Breast epithelium (tissue), 4 donors: ENCODE results near the gene PIH1D1. TPM values are rescaled to one million over a fixed set of nuclear protein-coding genes. Genes with fewer than 3 reads are reported as not detected.

Source experiments
- DNase-seq, 2 donors: peaks; one replicate each; pipeline ENCODE4 v3.0.0-alpha.2; 2019; ENCODE audit warnings: low spot score in 2 of 2
- H3K27ac ChIP-seq, 2 donors: fragments of 200-600 bp; sonication (generic) in 1 of 2; one replicate each; pipeline ENCODE4 v1.5.1; 2016 to 2019; ENCODE audit warnings: mild to moderate bottlenecking in 1 of 2
- H3K27me3 ChIP-seq, 2 donors: fragments of 200-600 bp; sonication (generic) in 1 of 2; one replicate each; pipeline versions ENCODE4 v1.5.1 to v1.6.0; 2017 to 2019; ENCODE audit warnings: control low read depth in 1 of 2, mild to moderate bottlenecking in 1 of 2
- H3K36me3 ChIP-seq: fragments of 200-600 bp; one replicate; pipeline ENCODE4 v1.5.1; 2019
- H3K4me1 ChIP-seq, 2 donors: fragments of 200-600 bp; sonication (generic); one replicate each; pipeline ENCODE4 v1.5.1; 2016 to 2019; ENCODE audit warnings: control low read depth in 1 of 2
- H3K4me3 ChIP-seq, 3 donors: fragments of 200-600 bp; sonication (generic); 1 replicate in 2 of 3; 2 replicates in 1 of 3; pipeline ENCODE4 v1.5.1; 2016 to 2019; ENCODE audit warnings: mild to moderate bottlenecking in 3 of 3, moderate library complexity in 2 of 3
- H3K9me3 ChIP-seq, 2 donors: fragments of 200-600 bp; sonication (generic) in 1 of 2; one replicate each; pipeline ENCODE4 v1.5.1; 2016 to 2019; ENCODE audit warnings: control low read depth in 1 of 2
- POLR2A ChIP-seq: fragments of 450-650 bp; IDR thresholded peaks from one replicate; pipeline ENCODE4 v1.6.1; 2016; ENCODE audit warnings: antibody characterized with exemption, mild to moderate bottlenecking, moderate library complexity
- POLR2AphosphoS5 ChIP-seq, 3 donors: sonication (generic); formaldehyde crosslinking; IDR thresholded peaks; one replicate each; pipeline ENCODE4 v1.6.1; 2017; ENCODE audit warnings: antibody characterized with exemption in 3 of 3
- intact Hi-C: fragments of 100-400 bp; cut with DNase I; formaldehyde crosslinking; loops from one replicate; pipeline ENCODE4 v1.15.1; 2023; ENCODE audit warnings: low total_unique reads
- total RNA-seq, 3 donors: library from RNA; depleted of rRNA; stranded (reverse); fragments of >200 nt; gene quantifications; one replicate each; pipeline ENCODE4 v1.1.0, GENCODE V29; 2016
- TF ChIP-seq, protein P1 (sequence below), 3 donors: fragments of 450-650 bp; IDR thresholded peaks; one replicate each; pipeline ENCODE4 v1.5.1; 2016 to 2017; ENCODE audit warnings: antibody characterized with exemption in 3 of 3, mild to moderate bottlenecking in 3 of 3, moderate library complexity in 3 of 3

The PIH1D1 gene
- total RNA-seq, 3 donors from 2014 or later: 94.4 to 121 (median 106) TPM

DNA sequence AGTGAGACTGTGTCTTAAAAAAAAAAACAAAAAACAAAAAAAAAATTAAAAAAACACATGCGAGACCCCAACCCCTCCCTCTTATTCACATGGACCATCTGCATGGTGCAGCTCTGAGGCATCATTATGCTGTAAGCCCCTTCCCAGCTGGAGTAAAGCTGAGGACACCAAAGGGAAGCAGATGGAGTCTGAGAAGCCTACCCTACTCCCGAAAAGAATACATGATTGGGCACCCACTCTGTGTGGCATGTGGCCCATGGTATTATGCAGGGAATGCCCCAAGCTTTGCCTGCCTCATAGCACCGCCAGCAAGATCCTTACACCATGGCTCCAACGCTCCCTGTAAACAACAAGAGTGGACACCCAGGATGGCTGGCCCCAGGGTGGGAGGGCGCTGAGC is 33.1 kb downstream of the PIH1D1 start:
- peaks cover 9 to 39% of the 10 kb centered on the region in 2 donors for H3K27me3 ChIP-seq
- H3K27ac ChIP-seq: no peak overlapping the region
- intact Hi-C loops: no loop called here
- DNase-seq: no peak
- peaks cover 0 to 8% of the 10 kb centered on the region in 2 donors for H3K4me1 ChIP-seq
- no peaks in the 10 kb centered on the region for H3K9me3 ChIP-seq
- H3K4me3 ChIP-seq: no peak overlapping the region
- no peak for TF ChIP-seq POLR2AphosphoS5 (IDR thresholded peaks at IDR 0.05)
- no peaks in the 10 kb centered on the region for H3K36me3 ChIP-seq

DNA sequence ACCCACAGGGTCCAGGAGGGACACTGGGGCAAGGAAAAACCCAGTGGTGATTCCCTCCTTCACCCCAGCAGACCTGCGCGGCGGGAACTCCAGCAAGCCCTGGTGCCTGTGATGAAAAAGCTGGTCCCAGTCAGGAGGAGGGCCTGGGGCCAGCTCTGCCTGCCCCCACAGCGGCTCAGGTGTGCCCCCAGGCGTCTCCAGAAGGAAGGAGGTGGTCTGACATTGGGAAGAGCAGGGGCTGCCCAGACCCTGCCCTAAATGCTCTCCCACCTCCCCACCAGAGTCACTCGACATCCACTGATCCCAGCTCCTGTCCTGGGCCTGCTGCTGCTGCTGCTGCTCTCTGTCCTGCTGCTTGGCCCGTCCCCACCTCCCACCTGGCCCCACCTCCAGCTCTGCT is 34.5 kb downstream of the PIH1D1 start:
- peaks cover under 1 to 25% of the 10 kb centered on the region in 2 donors for H3K27me3 ChIP-seq
- H3K9me3 ChIP-seq: no peaks in the 10 kb centered on the region
- DNase-seq: no peak
- H3K4me1 ChIP-seq: no peaks in the 10 kb centered on the region
- intact Hi-C loops: no loop called here
- H3K4me3 ChIP-seq: no peak overlapping the region
- TF ChIP-seq POLR2A: no peak
- no peak for TF ChIP-seq POLR2AphosphoS5 (IDR thresholded peaks at IDR 0.05)
- TF ChIP-seq, protein P1, sequence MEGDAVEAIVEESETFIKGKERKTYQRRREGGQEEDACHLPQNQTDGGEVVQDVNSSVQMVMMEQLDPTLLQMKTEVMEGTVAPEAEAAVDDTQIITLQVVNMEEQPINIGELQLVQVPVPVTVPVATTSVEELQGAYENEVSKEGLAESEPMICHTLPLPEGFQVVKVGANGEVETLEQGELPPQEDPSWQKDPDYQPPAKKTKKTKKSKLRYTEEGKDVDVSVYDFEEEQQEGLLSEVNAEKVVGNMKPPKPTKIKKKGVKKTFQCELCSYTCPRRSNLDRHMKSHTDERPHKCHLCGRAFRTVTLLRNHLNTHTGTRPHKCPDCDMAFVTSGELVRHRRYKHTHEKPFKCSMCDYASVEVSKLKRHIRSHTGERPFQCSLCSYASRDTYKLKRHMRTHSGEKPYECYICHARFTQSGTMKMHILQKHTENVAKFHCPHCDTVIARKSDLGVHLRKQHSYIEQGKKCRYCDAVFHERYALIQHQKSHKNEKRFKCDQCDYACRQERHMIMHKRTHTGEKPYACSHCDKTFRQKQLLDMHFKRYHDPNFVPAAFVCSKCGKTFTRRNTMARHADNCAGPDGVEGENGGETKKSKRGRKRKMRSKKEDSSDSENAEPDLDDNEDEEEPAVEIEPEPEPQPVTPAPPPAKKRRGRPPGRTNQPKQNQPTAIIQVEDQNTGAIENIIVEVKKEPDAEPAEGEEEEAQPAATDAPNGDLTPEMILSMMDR (IDR thresholded peaks at IDR 0.05): no peak
- H3K36me3 ChIP-seq: no peaks in the 10 kb centered on the region
- H3K27ac ChIP-seq: no peak overlapping the region

DNA sequence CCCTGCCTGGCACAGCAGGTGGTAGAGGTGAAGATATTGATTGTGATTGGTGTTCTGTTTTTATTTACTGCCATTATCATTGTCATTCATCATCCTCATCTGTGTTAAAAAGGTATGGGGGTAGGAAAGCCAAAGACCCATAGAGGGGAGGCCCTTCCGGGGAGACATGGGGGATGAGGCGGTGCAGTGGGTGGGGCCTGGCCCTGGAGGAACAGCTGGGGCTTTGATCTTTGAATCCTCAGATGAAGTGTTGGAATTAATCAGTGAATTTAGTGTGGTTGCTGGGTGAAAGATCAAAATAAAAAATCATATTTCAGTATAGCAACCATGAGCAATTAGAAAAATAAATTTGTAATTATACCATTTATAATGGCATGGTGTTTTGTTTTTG is 35.8 kb downstream of the PIH1D1 start:
- DNase-seq: no peak
- H3K9me3 ChIP-seq: no peaks in the 10 kb centered on the region
- H3K36me3 ChIP-seq: no peaks in the 10 kb centered on the region
- H3K27me3 ChIP-seq: peaks cover 0 to 14% of the 10 kb centered on the region in 2 donors
- no peak overlapping the region for H3K27ac ChIP-seq
- intact Hi-C loops: no loop called here
- H3K4me1 ChIP-seq: no peaks in the 10 kb centered on the region
- TF ChIP-seq POLR2AphosphoS5 (IDR thresholded peaks at IDR 0.05) (no peak), POLR2A (no peak)
- TF ChIP-seq, protein P1 (IDR thresholded peaks at IDR 0.05): no peak
- no peak overlapping the region for H3K4me3 ChIP-seq

DNA sequence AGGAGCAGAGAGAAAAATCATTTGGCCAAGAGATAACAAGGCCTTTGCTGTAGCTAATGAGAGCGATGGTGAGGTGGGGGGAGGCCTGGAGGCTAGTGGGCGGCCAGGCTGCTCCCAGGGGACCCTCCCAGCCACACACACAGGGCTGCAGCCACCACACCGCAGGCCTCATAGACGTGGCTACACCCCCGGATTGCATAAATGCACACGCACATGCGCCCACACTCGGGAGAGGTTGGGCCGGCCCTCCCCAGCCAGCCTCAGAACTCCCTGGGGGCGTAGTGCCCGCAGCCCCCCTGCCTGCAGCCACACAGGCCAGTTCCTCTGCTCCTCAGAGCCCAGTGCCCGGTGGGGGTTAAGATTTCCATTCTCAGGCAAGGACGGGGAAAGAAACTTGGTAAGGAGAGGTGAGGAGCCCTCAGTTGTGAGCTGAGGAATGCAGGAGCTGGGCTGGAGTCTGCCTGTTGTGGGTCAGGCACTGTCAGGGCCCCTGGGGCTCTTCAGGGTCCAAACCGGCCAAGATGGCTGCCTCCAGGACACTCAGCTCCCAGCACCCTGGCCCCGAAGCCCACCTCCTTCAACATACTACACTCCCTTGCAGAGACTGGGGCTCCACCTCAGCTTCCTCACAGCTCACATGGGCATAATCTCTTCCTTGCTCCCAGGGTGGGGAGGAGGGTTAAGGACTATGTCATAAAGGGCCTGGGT is 36.4 kb downstream of the PIH1D1 start:
- H3K27ac ChIP-seq: no peak overlapping the region
- no peaks in the 10 kb centered on the region for H3K36me3 ChIP-seq
- no peaks in the 10 kb centered on the region for H3K9me3 ChIP-seq
- H3K4me1 ChIP-seq: no peaks in the 10 kb centered on the region
- no peak for DNase-seq
- H3K27me3 ChIP-seq: peaks cover 0 to 14% of the 10 kb centered on the region in 2 donors
- TF ChIP-seq POLR2A: no peak
- H3K4me3 ChIP-seq: no peak overlapping the region
- intact Hi-C loops: no loop called here

DNA sequence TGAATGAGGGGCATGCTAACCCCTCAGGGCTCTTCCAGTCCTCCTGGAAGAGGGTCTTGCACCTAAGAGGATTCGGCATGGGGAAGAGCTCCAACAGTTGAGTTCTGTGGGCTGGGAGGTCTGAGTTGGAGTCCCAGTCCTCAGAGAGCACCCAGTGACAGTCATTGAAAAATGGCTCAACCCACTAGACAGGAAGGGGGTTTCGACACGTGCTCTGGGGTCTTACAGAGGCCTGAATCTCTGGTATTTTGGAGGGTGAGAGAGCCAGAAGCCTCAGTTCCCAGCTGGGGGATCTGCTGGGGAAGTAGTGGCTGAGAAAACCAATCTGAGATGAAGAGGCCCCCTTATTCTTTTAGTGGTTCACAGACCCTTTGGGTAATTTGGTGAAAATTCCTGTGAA is 37.4 kb downstream of the PIH1D1 start:
- TF ChIP-seq POLR2AphosphoS5 (IDR thresholded peaks at IDR 0.05) (no peak), POLR2A (no peak)
- TF ChIP-seq, protein P1 (IDR thresholded peaks at IDR 0.05): no peak
- H3K36me3 ChIP-seq: no peaks in the 10 kb centered on the region
- no peaks in the 10 kb centered on the region for H3K4me1 ChIP-seq
- no peak overlapping the region for H3K27ac ChIP-seq
- DNase-seq: no peak
- H3K4me3 ChIP-seq: no peak overlapping the region
- no peaks in the 10 kb centered on the region for H3K9me3 ChIP-seq
- H3K27me3 ChIP-seq: peaks cover 0 to 9% of the 10 kb centered on the region in 2 donors
- intact Hi-C loops: no loop called here

DNA sequence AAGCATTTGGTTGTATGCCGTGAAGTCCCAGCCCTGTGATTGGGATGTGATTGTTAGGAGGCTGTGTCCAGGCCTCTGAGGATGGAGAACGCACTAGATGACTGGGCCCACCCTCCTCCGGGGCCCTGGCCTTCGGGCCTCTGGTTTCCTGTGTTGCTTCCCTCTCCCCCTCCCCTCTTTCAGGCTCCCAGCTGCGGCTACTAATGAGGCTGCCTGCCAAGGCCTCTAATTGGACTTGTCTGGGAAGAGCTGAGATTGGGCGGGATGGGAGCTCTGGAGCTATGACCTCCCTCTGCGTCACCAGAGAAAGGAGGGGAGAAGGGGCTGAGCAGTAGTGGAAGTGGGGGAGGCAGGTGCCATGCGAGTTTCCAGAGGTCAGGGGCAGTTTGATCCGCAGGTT is 38.3 kb downstream of the PIH1D1 start:
- intact Hi-C loops: no loop called here
- no peak overlapping the region for H3K4me3 ChIP-seq
- no peak for DNase-seq
- H3K27me3 ChIP-seq: peaks cover 0 to 7% of the 10 kb centered on the region in 2 donors
- no peak overlapping the region for H3K27ac ChIP-seq
- no peaks in the 10 kb centered on the region for H3K9me3 ChIP-seq
- TF ChIP-seq POLR2AphosphoS5 (IDR thresholded peaks at IDR 0.05): no peak
- no peak for TF ChIP-seq POLR2A
- TF ChIP-seq, protein P1 (IDR thresholded peaks at IDR 0.05): no peak
- no peaks in the 10 kb centered on the region for H3K36me3 ChIP-seq
- no peaks in the 10 kb centered on the region for H3K4me1 ChIP-seq
